OCI-LY1 (cell line): Measurements from ENCODE around the gene FBXW8.

Experiments
- H2AFZ ChIP-seq: fragments of 200-600 bp; sonication (generic), shearing (Covaris generic); 2 replicates; pipeline ENCODE4 v1.6.0; 2014; ENCODE audit warnings: antibody characterized with exemption, mild to moderate bottlenecking, low read length
- H3F3A ChIP-seq: fragments of 200-600 bp; sonication (generic), shearing (Covaris generic); 2 replicates; pipeline ENCODE4 v1.6.0; 2014; ENCODE audit warnings: mild to moderate bottlenecking, antibody characterized with exemption, low read length, moderate library complexity; ENCODE audit not compliant: insufficient read depth
- H3K27ac ChIP-seq: fragments of 200-600 bp; sonication (generic); 2 replicates; pipeline ENCODE4 v1.5.1; 2014; ENCODE audit warnings: low read length, mixed run types, mild to moderate bottlenecking, low read depth; ENCODE audit not compliant: poor library complexity, severe bottlenecking
- H3K27me3 ChIP-seq: fragments of 200-600 bp; sonication (generic); 2 replicates; pipeline ENCODE4 v1.6.0; 2014; ENCODE audit warnings: antibody characterized with exemption, mild to moderate bottlenecking, low read length, moderate library complexity; ENCODE audit not compliant: insufficient read depth
- H3K36me3 ChIP-seq: fragments of 200-600 bp; sonication (generic); 2 replicates; pipeline ENCODE4 v1.6.1; 2014; ENCODE audit warnings: mild to moderate bottlenecking, antibody characterized with exemption, low read length, moderate library complexity, mixed read lengths; ENCODE audit not compliant: insufficient read depth
- H3K4me1 ChIP-seq: fragments of 200-600 bp; sonication (generic); 2 replicates; pipeline ENCODE4 v1.5.1; 2014; ENCODE audit warnings: mild to moderate bottlenecking, low read length, moderate library complexity; ENCODE audit not compliant: insufficient read depth, severe bottlenecking
- H3K4me2 ChIP-seq: fragments of 200-600 bp; sonication (generic), shearing (Covaris generic); 2 replicates; pipeline ENCODE4 v1.6.1; 2014; ENCODE audit warnings: low read length
- H3K4me3 ChIP-seq: fragments of 200-600 bp; sonication (generic); 2 replicates; pipeline ENCODE4 v1.5.1; 2014; ENCODE audit warnings: low read length, low read depth, mild to moderate bottlenecking, mixed read lengths; ENCODE audit not compliant: poor library complexity, severe bottlenecking
- H3K79me2 ChIP-seq: fragments of 200-600 bp; shearing (Covaris generic); 2 replicates; pipeline ENCODE4 v1.6.1; 2016; ENCODE audit warnings: mixed run types, low read length, mixed read lengths; ENCODE audit not compliant: insufficient read depth
- H3K9ac ChIP-seq: fragments of 200-600 bp; sonication (generic), shearing (Covaris generic); 2 replicates; pipeline ENCODE4 v1.6.1; 2014; ENCODE audit warnings: mild to moderate bottlenecking, low read length, mixed read lengths
- H3K9me2 ChIP-seq: fragments of 200-600 bp; sonication (generic), shearing (Covaris generic); 2 replicates; pipeline ENCODE4 v1.6.1; 2014; ENCODE audit warnings: low read depth, mild to moderate bottlenecking, low read length, mixed read lengths
- H3K9me3 ChIP-seq: fragments of 200-600 bp; shearing (Covaris generic); 2 replicates; pipeline ENCODE4 v1.6.1; 2014; ENCODE audit warnings: low read length, mixed read lengths
- H4K20me1 ChIP-seq: fragments of 200-600 bp; sonication (generic), shearing (Covaris generic); 2 replicates; pipeline ENCODE4 v1.6.0; 2016; ENCODE audit warnings: mild to moderate bottlenecking, low read length; ENCODE audit not compliant: insufficient read depth
- EZH2 ChIP-seq: fragments of 200-600 bp; sonication (generic), shearing (Covaris generic); IDR thresholded peaks from 2 replicates; pipeline ENCODE4 v1.8.0; 2017; ENCODE audit warnings: borderline replicate concordance, mixed run types, mild to moderate bottlenecking, antibody characterized with exemption, low read length, moderate library complexity, mixed read lengths
- TF ChIP-seq, protein P1 (sequence below): fragments of 200-600 bp; sonication (generic), shearing (Covaris generic); IDR thresholded peaks from 2 replicates; pipeline ENCODE4 v1.5.1; 2017; ENCODE audit warnings: mild to moderate bottlenecking, antibody characterized with exemption, low read length, moderate library complexity, mixed read lengths

FBXW8 gene

DNA sequence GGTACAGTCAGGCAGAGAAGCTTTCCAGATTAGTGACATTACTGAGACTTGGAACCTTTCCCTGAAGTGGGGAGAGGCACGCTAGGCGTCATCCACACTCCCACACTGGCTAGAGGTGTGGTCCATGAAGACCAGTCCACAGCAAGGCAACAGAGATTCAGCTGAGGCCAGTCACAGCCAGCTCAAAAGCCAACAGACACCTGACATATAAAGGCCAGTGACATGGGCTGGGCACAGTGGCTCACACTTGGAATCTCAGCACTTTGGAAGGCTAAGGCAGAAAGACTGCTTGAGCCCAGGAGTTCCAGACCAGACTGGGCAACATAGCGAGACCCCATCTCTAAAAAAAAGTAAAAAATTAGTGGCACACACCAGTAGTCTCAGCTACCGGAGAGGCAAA is 40.4 kb upstream of the FBXW8 start:
- Histone ChIP-seq H3K4me3 (no peak overlapping the region), H2AFZ (no peak overlapping the region), H3K9ac (no peak overlapping the region), H4K20me1 (no peaks in the 10 kb centered on the region), H3K4me1 (peaks cover 5% of the 10 kb centered on the region), H3K9me3 (no peaks in the 10 kb centered on the region), H3K27ac (no peak overlapping the region), H3K4me2 (no peak overlapping the region), H3K27me3 (no peaks in the 10 kb centered on the region), H3K36me3 (peaks cover 78% of the 10 kb centered on the region), H3K9me2 (no peaks in the 10 kb centered on the region), H3F3A (no peaks in the 10 kb centered on the region), H3K79me2 (peaks cover 23% of the 10 kb centered on the region)
- TF ChIP-seq EZH2, result no peak
- TF ChIP-seq, protein P1, sequence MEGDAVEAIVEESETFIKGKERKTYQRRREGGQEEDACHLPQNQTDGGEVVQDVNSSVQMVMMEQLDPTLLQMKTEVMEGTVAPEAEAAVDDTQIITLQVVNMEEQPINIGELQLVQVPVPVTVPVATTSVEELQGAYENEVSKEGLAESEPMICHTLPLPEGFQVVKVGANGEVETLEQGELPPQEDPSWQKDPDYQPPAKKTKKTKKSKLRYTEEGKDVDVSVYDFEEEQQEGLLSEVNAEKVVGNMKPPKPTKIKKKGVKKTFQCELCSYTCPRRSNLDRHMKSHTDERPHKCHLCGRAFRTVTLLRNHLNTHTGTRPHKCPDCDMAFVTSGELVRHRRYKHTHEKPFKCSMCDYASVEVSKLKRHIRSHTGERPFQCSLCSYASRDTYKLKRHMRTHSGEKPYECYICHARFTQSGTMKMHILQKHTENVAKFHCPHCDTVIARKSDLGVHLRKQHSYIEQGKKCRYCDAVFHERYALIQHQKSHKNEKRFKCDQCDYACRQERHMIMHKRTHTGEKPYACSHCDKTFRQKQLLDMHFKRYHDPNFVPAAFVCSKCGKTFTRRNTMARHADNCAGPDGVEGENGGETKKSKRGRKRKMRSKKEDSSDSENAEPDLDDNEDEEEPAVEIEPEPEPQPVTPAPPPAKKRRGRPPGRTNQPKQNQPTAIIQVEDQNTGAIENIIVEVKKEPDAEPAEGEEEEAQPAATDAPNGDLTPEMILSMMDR, result no peak

DNA sequence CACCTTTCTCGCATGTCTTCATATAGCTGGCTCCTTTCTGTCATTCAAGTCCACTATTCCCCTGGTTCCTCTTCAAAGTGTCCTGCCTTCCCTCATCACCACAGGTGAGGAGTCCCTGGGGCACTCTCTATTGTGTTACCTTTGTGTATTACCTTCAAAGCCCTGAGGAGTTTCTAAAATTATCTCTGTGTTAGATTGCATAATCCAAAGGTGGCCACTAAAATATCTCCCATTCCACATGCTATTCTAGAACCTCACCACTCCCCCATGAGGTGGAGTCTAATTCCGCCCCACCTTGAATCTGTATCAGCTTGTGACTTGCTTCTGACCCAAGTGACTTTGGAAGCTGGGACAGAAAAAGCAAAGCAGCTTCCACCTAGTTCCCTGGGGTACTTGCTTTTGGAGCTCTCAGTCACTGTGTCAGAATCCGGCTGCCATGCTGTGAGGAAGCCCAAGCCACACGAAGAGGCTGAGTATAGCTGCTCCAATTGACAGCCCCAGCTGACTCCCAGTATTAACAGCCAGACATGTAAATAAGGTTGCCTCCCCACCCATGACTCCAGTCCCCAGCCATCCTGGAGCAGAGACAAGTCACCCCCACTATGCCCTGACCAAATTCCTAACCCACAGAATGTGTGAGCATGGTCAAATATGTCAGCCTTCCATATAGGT is 36.3 kb upstream of the FBXW8 start:
- Histone ChIP-seq H3K27me3 (no peaks in the 10 kb centered on the region), H3K9ac (no peak overlapping the region), H3K27ac (no peak overlapping the region), H3F3A (no peaks in the 10 kb centered on the region), H3K79me2 (peaks cover 52% of the 10 kb centered on the region), H3K4me3 (no peak overlapping the region), H3K36me3 (peaks cover 79% of the 10 kb centered on the region), H3K4me1 (peaks cover 18% of the 10 kb centered on the region), H2AFZ (no peak overlapping the region), H4K20me1 (no peaks in the 10 kb centered on the region), H3K9me2 (no peaks in the 10 kb centered on the region), H3K9me3 (no peaks in the 10 kb centered on the region), H3K4me2 (no peak overlapping the region)
- TF ChIP-seq, protein P1, result no peak

DNA sequence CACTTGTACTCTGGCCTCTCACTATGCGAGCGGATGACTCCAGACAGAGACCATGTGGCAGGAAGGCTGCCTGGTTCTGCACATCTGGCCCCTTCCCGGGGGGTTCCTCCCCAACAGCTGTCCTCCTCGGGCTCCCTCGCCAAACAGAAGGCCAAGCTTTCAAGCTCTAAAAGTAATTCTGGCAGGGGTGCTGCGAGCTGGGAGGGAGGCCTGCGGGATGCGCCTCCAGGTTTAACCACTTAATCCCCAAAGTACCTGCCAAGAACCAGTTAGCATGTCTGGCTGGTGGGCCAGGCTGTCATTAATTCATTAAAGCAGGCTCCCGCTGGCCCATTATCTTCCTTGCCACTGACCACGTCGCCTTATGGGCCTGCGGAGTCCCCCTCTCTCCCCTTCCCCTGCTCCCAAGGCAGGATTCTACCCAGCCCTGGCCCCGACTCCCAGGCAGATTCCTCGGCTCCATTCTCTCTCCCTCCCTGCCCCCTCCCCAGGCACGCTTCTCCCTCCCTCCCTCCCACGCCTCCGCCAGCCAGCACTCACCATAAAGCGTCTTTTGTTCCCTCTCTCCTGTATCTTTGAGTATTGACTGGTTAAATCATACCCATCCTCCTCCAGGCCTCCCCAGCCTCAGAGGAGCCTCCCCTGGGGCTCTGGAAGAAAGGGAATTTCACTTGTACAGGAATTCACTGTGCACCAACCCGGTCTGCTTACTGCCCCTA is 34.4 kb upstream of the FBXW8 start:
- Histone ChIP-seq H3F3A (no peaks in the 10 kb centered on the region), H3K79me2 (peaks cover 60% of the 10 kb centered on the region), H4K20me1 (no peaks in the 10 kb centered on the region), H3K27me3 (no peaks in the 10 kb centered on the region), H3K9me3 (no peaks in the 10 kb centered on the region), H3K4me1 (peaks cover 18% of the 10 kb centered on the region), H3K4me3 (no peak overlapping the region), H2AFZ (no peak overlapping the region), H3K4me2 (peak overlapping the region; percentile 13; the same call in 1 of the 2 replicates), H3K9ac (no peak overlapping the region), H3K9me2 (no peaks in the 10 kb centered on the region), H3K27ac (no peak overlapping the region), H3K36me3 (peaks cover 68% of the 10 kb centered on the region)
- no peak for TF ChIP-seq EZH2
- TF ChIP-seq, protein P1, result no peak
